SK-N-SH (cell line): ENCODE measurements around the gene FMC1.

ENCODE experiments used
- CHD2 ChIP-seq: fragments of 150-350 bp; IDR thresholded peaks from 2 replicates; pipeline ENCODE4 v1.6.1; 2018; ENCODE audit warnings: low read length; ENCODE audit not compliant: partially characterized antibody
- EP300 ChIP-seq, 2 experiments: IDR thresholded peaks; 2 replicates each; pipeline versions ENCODE4 v1.4.0 to v1.6.1; 2012; ENCODE audit warnings: borderline replicate concordance in 1 of 2, low read depth in 1 of 2, low read length in 1 of 2
- EZH2phosphoT487 ChIP-seq: fragments of 200-600 bp; sonication (generic); IDR thresholded peaks from 2 replicates; pipeline ENCODE4 v1.6.1; 2017; ENCODE audit warnings: low read depth, mixed run types, mild to moderate bottlenecking, antibody characterized with exemption, moderate library complexity, borderline replicate concordance
- POLR2AphosphoS5 ChIP-seq: IDR thresholded peaks from 2 replicates; pipeline ENCODE4 v1.6.1; 2012; ENCODE audit warnings: low read depth, low read length
- RAD21 ChIP-seq: IDR thresholded peaks from 2 replicates; pipeline ENCODE4 v1.6.1; 2012; ENCODE audit warnings: mild to moderate bottlenecking, low read length
- SIN3A ChIP-seq: IDR thresholded peaks from 2 replicates; pipeline ENCODE4 v1.6.1; 2012; ENCODE audit warnings: low read depth, mild to moderate bottlenecking, low read length, moderate library complexity, borderline replicate concordance
- TAF1 ChIP-seq: IDR thresholded peaks from 2 replicates; pipeline ENCODE4 v1.6.1; 2012; ENCODE audit warnings: low read depth, mild to moderate bottlenecking, low read length, moderate library complexity, borderline replicate concordance
- TEAD4 ChIP-seq: IDR thresholded peaks from 2 replicates; pipeline ENCODE4 v1.4.0; 2012; ENCODE audit warnings: mild to moderate bottlenecking, borderline replicate concordance; ENCODE audit not compliant: insufficient read depth
- TF ChIP-seq, protein P1 (sequence below): fragments of 200-600 bp; sonication (generic); IDR thresholded peaks from 2 replicates; pipeline ENCODE4 v1.6.1; 2017; ENCODE audit warnings: antibody characterized with exemption, mild to moderate bottlenecking, moderate library complexity
- TF ChIP-seq, protein P2 (sequence below): IDR thresholded peaks from 2 replicates; pipeline ENCODE4 v1.4.0; 2012; ENCODE audit warnings: low read depth, borderline replicate concordance
- TF ChIP-seq, protein P3 (sequence below): IDR thresholded peaks from 2 replicates; pipeline ENCODE4 v1.6.1; 2012; ENCODE audit warnings: mild to moderate bottlenecking, low read depth, low read length, moderate library complexity
- TF ChIP-seq, protein P4 (sequence below): IDR thresholded peaks from 2 replicates; pipeline ENCODE4 v1.4.0; 2012; ENCODE audit warnings: low read depth

DNA sequence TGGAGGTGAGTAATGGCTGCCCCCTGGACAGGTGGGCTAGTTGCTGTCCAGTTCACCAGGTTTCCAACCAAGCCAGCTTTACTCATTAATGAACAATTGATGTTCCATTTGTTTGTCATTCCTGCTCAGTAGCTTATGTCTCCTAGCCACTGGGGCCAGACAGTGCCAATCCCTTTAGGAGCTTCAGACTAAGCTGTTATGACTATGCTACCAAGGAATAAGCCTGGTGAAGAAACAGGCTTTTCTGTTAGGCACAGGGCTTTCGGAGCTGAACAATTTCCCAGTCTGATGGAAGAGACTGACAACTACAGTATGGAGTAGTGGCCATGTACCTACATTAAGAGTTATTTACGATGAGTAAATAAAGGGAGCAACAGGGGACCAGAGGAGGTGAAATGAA lies 2.1 kb upstream of the FMC1 start:
- TF ChIP-seq, protein P1, sequence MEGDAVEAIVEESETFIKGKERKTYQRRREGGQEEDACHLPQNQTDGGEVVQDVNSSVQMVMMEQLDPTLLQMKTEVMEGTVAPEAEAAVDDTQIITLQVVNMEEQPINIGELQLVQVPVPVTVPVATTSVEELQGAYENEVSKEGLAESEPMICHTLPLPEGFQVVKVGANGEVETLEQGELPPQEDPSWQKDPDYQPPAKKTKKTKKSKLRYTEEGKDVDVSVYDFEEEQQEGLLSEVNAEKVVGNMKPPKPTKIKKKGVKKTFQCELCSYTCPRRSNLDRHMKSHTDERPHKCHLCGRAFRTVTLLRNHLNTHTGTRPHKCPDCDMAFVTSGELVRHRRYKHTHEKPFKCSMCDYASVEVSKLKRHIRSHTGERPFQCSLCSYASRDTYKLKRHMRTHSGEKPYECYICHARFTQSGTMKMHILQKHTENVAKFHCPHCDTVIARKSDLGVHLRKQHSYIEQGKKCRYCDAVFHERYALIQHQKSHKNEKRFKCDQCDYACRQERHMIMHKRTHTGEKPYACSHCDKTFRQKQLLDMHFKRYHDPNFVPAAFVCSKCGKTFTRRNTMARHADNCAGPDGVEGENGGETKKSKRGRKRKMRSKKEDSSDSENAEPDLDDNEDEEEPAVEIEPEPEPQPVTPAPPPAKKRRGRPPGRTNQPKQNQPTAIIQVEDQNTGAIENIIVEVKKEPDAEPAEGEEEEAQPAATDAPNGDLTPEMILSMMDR = no peak
- TF ChIP-seq SIN3A (no peak), CHD2 (no peak), EZH2phosphoT487 (no peak), RAD21 (no peak), EP300 (IDR thresholded peaks at IDR 0.05; ENCODE audit: borderline replicate concordance in 1 of 2, low read depth in 1 of 2, low read length in 1 of 2) (no peak), POLR2AphosphoS5 (no peak), TEAD4 (no peak), TAF1 (no peak)
- TF ChIP-seq, protein P2, sequence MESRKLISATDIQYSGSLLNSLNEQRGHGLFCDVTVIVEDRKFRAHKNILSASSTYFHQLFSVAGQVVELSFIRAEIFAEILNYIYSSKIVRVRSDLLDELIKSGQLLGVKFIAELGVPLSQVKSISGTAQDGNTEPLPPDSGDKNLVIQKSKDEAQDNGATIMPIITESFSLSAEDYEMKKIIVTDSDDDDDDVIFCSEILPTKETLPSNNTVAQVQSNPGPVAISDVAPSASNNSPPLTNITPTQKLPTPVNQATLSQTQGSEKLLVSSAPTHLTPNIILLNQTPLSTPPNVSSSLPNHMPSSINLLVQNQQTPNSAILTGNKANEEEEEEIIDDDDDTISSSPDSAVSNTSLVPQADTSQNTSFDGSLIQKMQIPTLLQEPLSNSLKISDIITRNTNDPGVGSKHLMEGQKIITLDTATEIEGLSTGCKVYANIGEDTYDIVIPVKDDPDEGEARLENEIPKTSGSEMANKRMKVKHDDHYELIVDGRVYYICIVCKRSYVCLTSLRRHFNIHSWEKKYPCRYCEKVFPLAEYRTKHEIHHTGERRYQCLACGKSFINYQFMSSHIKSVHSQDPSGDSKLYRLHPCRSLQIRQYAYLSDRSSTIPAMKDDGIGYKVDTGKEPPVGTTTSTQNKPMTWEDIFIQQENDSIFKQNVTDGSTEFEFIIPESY = no peak
- TF ChIP-seq, protein P3, sequence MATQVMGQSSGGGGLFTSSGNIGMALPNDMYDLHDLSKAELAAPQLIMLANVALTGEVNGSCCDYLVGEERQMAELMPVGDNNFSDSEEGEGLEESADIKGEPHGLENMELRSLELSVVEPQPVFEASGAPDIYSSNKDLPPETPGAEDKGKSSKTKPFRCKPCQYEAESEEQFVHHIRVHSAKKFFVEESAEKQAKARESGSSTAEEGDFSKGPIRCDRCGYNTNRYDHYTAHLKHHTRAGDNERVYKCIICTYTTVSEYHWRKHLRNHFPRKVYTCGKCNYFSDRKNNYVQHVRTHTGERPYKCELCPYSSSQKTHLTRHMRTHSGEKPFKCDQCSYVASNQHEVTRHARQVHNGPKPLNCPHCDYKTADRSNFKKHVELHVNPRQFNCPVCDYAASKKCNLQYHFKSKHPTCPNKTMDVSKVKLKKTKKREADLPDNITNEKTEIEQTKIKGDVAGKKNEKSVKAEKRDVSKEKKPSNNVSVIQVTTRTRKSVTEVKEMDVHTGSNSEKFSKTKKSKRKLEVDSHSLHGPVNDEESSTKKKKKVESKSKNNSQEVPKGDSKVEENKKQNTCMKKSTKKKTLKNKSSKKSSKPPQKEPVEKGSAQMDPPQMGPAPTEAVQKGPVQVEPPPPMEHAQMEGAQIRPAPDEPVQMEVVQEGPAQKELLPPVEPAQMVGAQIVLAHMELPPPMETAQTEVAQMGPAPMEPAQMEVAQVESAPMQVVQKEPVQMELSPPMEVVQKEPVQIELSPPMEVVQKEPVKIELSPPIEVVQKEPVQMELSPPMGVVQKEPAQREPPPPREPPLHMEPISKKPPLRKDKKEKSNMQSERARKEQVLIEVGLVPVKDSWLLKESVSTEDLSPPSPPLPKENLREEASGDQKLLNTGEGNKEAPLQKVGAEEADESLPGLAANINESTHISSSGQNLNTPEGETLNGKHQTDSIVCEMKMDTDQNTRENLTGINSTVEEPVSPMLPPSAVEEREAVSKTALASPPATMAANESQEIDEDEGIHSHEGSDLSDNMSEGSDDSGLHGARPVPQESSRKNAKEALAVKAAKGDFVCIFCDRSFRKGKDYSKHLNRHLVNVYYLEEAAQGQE = no peak
- TF ChIP-seq, protein P4, sequence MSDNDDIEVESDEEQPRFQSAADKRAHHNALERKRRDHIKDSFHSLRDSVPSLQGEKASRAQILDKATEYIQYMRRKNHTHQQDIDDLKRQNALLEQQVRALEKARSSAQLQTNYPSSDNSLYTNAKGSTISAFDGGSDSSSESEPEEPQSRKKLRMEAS = no peak
